ENCODE measurements around the gene RPH3AL.

DNA sequence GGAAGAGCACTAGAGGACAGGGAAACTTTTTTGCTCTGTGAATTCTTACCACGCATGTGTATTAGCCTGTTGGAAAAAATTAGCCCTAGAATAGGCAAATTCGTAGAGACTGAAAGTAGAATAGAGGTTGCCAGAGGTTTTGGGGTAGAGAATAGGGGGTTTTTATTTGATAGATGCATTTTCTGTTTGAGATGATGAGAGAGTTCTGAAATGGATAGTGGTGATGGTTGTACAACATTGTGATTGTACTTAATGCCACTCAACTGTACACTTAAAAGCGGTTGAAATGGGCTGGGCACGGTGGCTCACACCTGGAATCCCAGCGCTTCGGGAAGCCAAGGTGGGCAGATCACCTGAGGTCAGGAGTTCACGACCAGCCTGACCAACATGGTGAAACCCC, 163.2 kb downstream of the RPH3AL start:
- TF ChIP-seq, protein P1, sequence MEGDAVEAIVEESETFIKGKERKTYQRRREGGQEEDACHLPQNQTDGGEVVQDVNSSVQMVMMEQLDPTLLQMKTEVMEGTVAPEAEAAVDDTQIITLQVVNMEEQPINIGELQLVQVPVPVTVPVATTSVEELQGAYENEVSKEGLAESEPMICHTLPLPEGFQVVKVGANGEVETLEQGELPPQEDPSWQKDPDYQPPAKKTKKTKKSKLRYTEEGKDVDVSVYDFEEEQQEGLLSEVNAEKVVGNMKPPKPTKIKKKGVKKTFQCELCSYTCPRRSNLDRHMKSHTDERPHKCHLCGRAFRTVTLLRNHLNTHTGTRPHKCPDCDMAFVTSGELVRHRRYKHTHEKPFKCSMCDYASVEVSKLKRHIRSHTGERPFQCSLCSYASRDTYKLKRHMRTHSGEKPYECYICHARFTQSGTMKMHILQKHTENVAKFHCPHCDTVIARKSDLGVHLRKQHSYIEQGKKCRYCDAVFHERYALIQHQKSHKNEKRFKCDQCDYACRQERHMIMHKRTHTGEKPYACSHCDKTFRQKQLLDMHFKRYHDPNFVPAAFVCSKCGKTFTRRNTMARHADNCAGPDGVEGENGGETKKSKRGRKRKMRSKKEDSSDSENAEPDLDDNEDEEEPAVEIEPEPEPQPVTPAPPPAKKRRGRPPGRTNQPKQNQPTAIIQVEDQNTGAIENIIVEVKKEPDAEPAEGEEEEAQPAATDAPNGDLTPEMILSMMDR (tag by site-specific recombination; IDR thresholded peaks at IDR 0.05) = no peak
- TF ChIP-seq, protein P2, sequence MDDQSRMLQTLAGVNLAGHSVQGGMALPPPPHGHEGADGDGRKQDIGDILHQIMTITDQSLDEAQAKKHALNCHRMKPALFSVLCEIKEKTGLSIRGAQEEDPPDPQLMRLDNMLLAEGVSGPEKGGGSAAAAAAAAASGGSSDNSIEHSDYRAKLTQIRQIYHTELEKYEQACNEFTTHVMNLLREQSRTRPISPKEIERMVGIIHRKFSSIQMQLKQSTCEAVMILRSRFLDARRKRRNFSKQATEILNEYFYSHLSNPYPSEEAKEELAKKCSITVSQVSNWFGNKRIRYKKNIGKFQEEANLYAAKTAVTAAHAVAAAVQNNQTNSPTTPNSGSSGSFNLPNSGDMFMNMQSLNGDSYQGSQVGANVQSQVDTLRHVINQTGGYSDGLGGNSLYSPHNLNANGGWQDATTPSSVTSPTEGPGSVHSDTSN (CRISPR knock-in tag; IDR thresholded peaks at IDR 0.05) = no peak
- no peak for TF ChIP-seq ZNF274 (IDR thresholded peaks at IDR 0.05; ENCODE audit: low read length)
- no peak for TF ChIP-seq ZNF274 (tag by site-specific recombination; IDR thresholded peaks at IDR 0.05; ENCODE audit: borderline replicate concordance)
- TF ChIP-seq ZNF791 (tag by site-specific recombination; IDR thresholded peaks at IDR 0.05) = no peak
- TF ChIP-seq ZBTB1 (tag by site-specific recombination; IDR thresholded peaks at IDR 0.05) = no peak
- no peak for TF ChIP-seq ZBTB48 (tag by site-specific recombination; IDR thresholded peaks at IDR 0.05)
